GM19438 (cell line): ENCODE results near the gene ADCY7.

Source experiments
- ATAC-seq: cut with Tn5 transposase; IDR thresholded peaks from one replicate; pipeline ENCODE4 v1.9.1; 2021; ENCODE audit warnings: low read depth; ENCODE audit not compliant: unreplicated experiment

Gene ADCY7

DNA sequence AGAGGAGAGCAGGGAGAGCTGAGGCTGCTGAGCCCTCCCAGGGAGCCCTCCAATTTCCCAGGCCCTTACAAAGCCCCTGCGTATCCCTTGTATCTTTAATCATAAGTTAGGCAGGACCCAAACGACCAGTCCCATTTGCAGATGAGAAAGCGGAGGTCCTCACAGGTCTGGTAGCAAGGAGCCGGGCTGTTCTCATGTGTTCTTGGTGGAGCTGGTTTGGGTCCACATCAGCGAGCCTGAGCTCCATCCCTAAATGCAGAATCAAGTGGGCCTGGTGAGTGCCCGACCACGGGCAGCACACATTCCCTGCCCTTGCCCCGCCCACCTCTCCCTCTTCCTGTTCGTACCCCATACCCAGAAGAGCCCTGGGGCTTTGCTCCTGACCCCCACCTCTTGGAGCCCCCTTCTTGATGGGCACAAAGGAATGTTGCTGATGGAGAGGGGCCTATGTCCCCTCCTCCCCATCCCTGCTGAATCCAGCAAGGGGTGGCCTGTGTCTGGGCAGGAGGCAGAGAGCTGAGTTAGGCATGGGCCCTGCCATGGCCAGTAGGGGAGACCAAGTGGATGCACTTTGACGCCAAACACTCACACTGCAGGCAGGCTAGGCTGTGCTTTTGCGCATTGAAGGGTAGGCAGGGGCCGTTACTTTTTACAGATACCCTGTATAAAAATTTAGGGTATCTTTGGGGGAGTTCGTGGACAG, 18.3 kb upstream of the ADCY7 start:
- ATAC-seq = no peak

DNA sequence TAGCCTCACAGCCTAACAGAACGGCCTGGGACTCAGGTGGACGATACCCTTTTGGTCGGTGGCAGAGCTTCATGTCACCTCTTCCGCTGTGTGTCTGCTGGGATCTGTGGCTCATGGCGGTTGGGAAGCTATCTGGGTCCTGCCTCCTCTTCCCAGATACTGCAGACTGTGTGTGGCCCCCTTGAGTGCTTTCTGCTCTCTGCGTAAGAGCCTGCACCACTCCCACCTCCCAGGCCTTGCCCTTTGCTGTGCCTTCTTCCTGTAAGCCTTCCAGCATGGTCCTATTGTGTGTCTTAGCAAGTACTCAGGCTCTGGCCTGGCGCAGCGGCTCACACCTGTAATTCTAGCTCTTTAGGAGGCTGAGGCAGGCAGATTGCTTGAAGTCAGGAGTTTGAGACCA, 17.5 kb upstream of the ADCY7 start:
- ATAC-seq = no peak

DNA sequence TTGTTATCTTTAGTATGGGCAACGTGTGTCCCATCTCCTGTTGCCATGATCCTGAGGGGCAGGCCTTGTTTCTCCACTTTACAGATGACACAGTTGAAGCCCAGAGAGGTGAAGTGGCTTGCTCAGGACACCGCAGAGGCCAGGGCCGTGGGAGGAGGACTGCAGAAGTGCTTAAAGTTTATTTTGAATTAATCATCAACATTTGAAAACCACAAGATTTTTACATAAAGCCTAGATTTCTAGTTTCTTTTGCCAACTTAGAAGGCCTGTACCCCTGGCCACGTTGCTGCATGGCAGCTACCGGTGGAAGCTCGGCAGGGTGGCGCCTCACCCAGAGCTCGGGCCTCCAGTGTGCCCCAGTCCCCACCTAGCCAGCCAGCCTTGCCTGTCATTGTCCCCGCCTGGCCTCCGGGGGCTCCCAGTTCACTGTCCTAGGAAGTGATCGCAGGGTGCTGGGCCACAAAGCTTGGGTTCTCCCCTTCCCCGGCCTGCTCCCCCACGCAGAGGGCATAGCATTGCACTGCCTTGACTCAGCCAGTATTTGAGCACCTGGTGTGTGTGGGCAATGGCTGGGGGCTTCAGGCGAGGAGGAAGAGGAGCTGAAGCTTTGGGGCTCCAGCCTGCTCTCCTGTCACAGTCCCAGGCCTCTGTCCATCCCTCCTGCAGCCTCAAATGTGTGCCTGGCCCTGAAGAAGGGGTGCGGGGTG, 14.8 kb upstream of the ADCY7 start:
- no peak for ATAC-seq

DNA sequence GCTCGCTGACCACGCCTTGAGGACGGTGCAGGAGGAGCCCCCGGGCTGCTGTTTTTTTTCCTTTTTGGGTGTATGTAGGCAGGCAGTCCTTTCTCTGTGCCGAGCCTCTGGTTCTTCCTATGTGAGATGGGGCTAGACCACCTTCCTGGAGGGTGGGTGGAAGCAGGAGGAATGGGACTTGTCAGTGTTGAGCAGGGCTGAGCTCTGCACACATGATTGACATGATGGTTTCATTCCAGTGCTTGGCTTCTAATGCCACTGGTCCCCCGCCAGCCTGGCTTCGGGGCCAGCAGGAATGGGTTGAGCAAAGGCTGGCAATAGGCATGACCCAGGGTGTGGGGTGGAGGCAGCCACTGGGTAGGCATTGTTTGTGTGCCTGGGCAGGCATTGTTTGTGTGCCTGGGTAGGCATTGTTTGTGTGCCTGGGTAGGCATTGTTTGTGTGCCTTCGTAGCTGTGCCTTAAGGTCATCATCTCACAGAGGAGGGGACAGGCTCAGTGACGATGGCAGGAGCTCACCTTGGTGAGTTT, 14.2 kb upstream of the ADCY7 start:
- no peak for ATAC-seq

DNA sequence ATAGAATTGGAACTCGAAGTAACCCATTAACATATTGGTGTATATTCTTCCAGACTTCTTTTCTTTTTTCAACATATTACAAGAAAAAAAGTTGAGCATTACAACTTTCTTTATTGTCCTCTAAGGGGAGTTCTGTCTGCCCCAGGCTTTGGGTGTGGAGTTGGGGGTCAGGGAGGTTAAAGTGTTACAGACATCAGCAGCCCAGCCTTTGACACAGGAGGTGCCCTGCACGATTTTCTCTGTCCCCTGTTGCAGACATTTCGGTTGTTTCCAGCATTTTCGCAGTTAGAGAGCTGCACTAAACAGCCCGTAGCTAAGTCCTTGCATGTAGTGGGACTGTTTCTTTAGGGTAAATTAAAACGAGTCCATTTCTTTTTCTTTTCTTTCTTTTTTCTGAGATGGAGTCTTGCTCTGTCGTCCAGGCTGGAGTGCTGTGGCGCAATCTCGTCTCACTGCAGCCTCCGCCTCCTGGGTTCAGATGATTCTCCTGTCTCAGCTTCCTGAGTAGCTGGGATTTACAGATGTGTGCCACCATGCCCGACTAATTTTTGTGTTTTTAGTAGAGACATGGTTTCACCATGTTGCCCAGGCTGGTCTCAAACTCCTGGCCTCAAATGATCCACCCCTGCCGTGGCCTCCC, 13.4 kb upstream of the ADCY7 start:
- ATAC-seq = no peak

DNA sequence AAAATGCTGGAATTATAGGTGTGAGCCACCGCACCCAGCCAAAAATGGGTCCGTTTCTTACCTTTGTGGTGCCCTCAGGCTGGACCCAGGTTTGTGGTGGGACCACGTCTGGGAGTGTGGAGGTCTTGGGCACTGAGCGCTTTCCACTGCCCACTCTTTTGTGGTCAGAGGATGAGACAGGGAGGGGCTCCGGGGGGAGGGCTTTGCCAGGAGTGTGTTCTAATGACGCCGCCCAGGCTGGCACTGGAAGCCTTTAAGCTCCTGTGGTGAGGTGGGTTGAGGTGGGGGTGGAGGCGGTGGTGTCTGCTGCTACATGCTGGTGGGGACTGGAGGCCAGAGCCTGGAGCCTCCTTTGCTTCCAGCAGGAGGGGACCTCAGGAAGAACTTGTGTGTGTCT, 12.8 kb upstream of the ADCY7 start:
- ATAC-seq = no peak

DNA sequence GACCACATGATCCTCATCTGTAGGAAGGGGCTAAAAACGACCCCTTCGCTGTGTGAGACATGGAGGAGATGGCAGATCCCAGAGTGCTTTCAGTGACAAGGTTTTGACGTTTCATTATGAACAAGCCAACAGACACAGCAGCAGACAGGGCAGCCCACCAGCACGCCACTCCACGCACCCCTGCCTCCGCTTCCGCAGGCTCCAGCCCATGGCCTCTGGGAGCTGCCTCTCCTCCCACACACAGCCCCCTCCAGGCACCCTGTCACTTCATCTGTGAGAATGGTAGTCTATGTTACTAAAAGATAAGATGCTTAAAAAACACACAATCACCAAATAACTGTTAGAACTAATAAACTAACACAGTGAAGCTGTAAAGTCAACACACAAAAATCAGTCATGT, 12.3 kb upstream of the ADCY7 start:
- ATAC-seq = no peak

DNA sequence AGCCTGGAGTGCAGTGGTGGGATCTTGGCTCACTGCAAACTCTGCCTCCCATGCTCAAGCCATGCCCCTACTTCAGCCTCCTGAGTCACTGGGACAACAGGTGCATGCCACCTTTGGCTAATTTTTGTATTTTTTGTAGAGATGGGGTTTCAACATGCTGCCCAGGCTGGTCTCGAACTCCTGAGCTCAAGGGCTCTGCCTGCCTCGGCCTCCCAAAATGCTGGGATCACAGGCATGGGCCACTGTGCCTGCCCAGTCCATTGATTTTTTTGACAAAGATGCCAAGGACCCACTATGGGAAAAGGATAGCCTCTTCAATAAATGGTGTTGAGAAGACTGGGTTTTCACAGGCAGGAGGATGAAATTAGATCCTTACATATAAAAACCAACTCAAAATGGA, 10.8 kb upstream of the ADCY7 start:
- ATAC-seq = no peak

DNA sequence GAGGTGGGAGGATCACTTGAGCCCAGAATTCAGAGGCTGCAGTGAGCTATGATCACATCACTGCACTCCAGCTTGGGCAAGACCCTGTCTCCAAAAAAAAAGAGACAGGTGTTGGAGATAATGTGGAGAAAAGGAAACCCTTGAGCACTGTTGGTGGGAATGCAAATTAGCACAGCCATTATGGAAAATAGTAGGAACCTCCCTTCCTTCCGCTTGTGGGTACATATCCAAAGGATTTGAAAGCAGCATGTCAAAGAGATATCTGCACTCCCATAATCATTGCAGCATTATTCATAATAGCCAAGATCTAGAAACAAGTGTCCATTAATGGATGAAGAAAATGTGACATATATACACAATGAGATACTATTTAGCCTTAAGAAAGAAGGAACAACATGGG, 9.7 kb upstream of the ADCY7 start:
- no peak for ATAC-seq

DNA sequence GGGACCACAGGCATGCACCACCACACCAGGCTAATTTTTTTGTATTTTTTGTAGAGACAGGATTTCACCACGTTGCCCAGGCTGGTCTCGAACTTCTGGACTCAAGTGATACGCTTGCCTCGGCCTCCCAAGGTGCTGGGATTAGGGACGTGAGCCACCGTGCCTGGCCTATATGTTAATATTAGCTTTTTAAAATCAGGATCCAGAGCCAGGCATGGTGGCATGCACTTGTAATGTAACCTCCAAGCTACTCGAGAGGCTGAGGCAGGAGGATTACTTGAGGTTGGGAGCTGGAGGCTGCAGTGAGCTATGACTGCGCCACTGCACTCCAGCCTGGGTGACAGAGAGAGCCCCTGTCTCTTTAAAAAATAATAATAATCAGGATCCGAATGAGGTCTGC, 8.5 kb upstream of the ADCY7 start:
- no peak for ATAC-seq

DNA sequence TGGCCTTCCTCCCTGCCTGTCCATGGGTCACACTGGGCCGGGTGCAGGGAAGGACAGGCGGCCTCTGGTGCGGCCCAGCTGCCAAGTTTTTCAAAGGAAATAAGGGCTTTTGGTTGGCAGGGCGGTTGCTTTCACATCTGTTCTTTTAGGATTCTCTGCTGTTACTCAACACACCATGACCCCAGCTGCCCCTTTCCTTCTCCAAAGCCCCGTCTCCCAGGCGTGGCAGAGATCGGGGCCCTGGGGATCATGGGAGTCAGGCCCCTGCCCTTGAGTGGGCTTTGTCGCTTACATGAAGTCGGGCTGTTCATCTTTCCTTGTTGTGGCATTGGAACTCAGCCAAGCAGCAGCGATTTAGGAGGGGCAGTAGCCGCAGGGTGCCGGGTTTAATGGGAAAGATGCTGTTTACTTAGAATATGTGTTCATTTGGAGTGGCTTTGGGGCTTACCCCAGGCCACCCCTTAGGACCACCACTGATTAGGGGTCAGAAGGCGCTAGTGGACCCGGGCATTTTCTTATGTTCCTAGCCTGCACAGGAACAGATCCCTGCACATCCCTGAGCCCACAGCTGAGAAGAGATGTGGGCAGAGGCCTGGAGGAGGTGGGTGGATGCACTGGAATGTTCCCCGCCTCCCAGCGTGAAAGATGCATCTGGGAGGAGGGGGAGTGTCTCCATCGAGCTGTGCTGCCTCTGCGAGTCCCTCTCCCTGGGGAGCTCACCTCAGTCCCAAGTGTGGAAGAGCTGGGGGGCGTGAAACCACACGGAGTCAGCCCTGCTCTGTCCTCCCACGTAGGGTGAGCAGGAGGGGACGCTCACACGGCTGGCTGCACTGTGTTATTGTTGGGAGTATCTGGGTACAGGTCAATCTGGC, 6.8 kb upstream of the ADCY7 start:
- no peak for ATAC-seq

DNA sequence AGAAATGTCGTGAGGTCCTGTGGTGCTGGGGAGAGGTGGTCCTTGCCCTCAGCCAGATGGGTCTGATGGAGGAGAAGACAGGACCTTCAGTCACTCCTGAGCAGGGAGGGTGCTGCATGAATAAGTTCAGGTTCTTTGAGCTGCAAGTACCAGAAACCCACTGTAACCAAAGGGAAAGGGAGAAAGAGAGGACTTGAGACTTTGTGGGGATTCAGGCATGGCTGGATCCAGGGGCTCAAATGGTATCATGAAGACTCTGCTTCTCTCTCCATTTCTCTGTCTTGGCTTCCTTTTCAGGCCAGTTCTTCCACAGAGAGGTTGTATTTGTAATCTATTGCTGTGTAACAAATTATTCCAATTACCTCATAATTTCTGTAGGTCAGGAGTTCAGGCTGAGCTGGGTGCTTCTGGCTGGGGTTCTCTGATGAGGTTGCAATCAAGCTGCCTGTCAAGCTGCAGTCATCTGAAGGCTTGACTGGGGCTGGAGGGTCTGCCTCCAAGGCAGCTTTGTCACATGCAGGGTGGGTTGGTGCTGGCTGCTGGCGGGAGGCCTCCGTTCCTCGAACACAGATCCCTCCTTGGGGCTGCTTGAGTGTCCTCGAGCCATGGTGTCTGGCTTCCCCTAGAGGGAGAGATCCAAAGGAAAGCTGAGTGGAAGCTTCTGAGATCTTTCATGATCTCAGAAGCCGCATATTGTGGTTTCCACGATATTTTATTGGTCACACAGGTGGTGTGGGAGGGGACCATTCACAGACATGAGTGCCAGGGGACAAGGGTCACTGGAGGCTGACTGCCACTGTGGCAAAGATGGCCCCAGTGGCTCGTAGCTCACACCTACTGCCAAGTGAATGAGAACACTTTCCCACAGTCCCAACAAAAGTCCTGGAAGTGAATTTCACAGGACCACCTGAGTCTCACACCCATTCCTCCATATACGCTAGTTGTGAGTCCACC, 5.9 kb upstream of the ADCY7 start:
- ATAC-seq = no peak

DNA sequence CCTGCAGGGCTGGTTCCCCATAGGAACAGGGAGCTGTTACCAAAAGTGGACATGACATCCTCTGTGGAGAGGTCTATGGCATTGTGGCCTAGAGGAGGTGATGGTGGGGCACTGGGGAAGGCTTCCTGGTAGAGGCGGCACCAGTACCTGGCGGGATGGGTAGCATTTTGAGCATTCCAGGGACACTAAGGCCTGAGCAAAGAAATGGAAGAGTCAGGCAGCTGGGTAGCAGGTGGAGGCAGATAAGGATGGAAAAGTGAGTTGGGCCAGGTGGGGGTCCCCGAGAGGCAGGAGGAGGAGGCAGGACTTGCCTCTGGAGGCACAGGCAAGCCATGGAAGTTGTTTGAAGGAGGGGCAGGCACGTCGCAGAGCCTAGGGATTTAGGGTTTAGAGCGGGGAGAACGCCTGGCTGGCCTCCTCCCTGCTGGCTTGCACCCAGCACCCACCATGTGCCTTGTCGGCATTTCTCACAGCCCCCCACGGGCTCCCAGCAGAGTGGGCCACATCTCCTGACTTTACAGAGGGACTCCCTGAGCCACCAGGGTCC, 5.1 kb upstream of the ADCY7 start:
- ATAC-seq = no peak

DNA sequence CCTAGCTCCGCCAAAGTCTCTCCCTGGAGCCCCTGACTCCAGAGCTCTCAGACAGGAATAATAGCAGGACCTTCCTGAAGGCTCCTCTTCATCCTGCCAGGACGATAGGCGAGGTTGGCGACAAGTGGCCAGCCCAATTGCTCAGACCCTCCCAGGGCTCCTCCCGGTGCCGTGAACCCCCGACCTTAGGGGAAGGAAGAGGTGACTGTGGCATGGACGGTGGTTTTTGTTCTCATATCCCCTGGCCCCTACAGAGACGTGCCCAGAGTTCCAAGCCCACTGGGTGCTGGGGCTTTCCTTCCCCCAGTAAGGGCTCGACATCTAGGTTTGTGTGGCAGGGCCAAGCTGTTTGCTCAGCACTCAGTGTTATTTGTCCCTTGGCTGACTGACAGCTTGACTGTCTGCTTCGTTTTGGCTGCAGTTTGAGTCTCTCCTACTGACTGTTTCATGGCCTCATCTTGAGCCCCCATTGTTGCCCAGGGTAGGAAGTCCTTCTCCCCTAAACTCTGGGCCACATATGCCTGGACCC, 4.6 kb upstream of the ADCY7 start:
- no peak for ATAC-seq

DNA sequence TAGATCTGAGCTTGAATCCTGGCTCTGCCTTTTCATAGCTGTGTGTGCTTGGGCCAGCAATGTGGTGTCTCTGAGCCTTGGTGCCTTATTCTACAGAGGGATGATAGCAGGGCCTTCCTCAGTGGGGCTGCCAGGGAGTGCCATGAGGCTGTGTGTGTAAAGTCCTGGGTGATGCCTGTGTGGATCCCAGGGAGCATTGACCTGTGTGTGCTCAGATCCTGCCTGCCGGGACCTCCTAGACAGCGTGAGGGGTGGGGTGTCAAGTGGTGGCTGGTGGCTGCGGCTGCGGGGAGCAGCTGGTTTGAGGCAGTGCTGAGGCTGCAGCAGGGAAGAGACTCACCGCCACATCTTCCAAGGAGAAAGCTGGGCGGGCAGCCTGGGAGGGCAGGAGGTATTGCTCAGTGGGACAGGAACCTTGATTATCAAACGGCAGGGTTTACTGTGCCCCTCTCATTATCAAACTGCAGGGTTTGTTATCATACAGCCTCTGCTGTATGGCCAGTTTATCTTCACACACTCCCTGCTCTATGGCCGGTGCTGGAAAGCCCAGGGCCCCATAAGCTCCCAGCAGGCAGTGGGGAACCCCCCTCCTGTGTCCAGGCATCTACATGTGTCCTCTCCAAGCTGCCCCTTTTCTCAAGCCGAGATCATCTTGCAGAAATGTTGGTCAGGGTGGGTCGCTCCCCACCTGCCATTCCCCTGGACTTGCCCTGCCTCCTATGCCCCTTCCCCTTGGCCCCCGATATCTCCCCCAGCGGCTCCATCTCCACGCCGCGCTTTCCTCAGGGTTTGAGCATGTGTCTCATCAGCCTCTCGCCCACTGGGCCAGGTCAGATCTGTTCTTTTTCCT, 3.1 kb upstream of the ADCY7 start:
- ATAC-seq = no peak

DNA sequence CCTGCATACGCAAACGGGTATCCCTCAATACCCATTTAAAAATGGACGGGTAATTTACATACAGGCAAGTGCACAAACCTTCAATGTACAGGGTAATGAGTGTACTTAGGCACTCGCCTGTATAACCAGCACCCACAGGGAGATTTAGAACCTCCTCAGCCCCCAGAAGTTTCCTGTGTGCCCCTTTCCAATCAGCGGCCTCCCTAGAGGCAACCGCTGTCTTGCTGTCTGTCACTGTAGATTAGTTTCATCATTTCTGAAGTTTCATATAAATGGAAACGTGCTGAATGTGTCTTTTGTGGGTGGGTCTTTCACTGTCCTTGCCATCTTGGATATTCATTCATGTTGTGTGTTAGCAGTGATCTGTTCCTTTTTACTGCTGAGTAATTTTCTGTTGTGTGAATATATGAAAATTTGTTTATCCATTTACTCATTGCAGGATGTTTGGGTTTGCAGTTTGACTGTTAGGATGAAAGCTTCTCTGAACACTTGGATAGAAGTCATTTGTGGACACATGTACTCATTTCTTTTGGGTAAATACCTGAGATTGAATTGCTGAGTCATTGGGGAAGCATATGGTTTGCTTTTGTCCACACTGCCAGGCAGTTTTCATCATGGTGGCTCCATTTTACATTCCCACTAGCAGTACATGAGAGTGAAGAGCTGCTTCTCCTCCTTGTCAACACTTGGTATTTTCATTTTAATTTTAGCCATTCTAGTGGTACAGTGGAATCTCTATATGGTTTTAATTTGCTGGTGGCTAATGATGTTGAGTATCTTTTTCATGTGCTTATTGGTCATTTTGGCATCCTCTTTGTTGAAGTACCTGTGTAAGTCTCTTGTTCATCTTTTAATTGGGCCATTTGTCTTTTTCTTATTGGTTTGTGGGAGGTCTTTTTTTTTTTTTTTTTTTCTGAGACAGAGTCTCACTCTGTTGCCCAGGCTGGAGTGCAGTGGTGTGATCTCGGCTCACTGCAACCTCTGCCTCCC, 2.1 kb upstream of the ADCY7 start:
- ATAC-seq = no peak

DNA sequence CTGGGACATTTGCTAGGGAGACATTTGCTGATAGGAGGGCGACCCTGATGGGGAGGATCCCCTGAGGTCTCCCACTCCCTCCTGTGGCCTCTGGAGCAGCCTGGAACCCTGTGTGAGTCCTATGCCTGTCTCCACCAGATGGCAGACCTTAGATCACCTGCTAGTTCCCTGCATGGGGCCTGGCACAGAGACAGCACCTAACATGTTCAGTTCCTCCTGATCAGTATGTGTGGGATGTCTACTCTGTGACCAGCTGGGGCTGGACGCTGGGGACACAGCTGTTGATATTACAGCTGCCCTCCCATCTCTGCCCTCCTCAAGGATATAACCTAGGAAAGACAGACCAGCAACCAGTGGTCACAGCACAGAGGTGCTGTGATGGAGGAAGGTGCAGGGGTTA, 1.1 kb upstream of the ADCY7 start:
- no peak for ATAC-seq
